HG02970 (cell line): Measurements from ENCODE around the gene CHD2.
"Not testable (repeated sequence)": the region's sequence is repeated elsewhere in the genome, so short reads cannot be mapped to it uniquely, and the experiment has no call there.

Experiments
- ATAC-seq: cut with Tn5 transposase; IDR thresholded peaks from one replicate; pipeline ENCODE4 v1.9.1; 2021; ENCODE audit warnings: mild to moderate bottlenecking, moderate library complexity, moderate number of reproducible peaks; ENCODE audit not compliant: unreplicated experiment, low FRiP score

The CHD2 gene

DNA sequence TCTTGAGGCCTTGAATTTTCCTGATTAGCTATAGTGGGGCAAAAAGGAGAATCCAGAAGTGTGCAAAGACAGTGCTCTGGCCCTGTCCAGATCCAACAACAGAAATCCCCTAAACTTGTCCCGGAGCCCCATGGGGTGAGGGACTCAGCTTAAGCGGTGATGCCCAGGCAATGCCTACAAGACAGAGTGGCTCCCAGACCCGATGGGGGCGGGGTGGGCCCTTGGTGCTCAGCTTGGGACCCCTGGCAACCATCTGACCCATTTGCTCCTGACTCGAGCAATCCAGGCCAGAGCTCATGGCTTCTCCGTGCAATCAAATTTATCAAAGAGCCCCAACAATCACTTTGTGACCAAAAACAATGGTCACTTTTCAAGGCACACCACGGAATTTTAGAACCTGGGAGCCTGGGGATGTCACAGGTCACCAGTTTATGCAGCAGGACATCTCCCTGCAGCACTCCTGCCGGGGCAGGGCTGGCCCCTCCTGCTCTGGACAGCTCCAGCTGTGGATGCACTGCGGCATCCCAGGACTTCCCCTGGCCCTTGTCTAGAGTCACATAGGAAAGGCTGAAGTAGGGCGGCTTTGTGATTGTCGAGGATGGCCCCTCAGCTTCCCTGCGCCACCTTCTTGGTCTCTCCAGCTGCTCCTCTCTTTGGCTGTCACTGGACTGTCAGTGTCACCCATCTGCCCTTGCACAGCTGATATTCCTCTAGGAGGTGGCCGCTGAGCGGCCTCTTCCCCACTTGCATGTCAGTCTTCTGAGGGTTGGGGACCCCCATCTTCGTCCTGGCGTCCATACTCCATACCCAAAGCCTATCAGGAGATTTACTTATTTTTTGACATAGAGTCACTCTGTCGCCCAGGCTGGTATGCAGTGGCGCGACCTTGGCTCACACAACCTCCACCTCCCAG is 160.5 kb downstream of the CHD2 start:
- no peak for ATAC-seq

DNA sequence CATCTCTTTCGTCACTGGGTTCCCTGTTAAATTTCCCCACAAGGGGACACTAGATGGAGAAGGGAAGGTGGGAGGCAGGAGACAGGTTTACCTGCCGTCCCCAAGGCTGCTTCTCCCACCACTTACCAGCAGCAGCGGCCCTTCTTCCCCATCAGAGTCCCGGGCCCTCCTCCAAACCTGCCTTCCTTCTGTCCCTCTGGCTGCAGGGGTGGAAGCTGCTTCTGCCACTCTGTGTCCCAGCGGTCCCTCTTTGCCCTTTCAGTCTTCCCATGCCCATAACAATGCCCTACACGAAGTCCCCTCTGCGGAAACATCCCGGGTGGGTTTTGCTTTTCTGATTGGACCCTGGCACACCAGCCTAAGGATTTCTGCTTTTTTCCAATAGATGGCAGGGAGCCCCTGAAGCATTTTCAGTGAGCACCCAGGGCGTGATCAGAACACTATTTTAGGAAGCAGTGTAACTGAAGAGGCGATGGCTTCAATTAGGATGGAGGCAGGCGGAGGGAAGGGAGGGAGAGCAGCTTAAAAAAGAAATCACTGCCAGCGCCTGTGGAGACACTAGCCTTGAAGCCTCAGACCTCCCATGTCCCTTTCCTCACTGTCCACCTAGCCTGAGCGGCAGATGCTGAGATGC is 162.6 kb downstream of the CHD2 start:
- ATAC-seq, result not testable (repeated sequence)

- ATAC-seq, result no peak
Observed at GRCh38 chr15:93063262-93063671, 163.1 kb downstream of the CHD2 start.

GRCh38 chr15:93063796-93064690 is 163.9 kb downstream of the CHD2 start:
- no peak for ATAC-seq

- no peak for ATAC-seq
Observed at GRCh38 chr15:93065641-93066045, 165.5 kb downstream of the CHD2 start.

GRCh38 chr15:93066224-93066681 is 166.1 kb downstream of the CHD2 start:
- no peak for ATAC-seq

DNA sequence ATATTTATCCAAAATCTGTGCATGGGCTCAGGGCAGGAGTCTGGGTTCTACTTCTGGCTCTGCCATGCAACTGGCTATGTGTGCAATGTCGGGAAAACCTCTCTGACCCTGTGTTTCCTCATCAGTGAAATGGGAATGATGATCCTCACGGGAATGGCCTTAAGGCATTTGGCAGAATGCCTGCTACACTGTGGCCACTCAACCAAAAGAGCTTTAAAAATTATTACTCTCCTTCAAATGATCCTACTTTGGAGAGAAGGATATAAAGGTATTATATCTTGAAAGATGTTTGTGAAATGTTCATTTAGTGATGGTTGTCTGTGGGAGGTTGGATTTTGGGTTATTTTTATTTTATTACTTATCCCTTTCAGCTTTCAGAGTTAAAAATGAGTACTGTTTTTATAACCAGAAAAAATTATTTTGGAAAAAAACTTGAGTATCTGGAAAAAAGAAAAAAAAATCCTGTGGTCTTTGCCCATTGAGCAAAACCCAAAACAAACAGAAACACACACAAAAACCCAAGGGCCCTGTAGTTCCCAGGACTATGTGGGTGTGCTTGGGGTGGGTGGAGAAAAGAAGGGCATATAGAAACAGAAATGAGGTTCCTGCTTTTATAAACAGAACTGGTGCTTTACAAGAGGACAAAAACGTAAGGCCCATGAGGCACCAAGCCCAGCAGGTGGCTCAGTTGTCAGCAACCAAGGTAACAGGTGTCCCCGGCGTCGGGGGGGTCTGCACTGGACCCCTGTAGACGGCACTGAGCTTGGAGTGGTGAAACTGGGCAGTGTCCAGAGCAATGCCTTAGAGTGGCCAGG is 166.9 kb downstream of the CHD2 start:
- no peak for ATAC-seq

DNA sequence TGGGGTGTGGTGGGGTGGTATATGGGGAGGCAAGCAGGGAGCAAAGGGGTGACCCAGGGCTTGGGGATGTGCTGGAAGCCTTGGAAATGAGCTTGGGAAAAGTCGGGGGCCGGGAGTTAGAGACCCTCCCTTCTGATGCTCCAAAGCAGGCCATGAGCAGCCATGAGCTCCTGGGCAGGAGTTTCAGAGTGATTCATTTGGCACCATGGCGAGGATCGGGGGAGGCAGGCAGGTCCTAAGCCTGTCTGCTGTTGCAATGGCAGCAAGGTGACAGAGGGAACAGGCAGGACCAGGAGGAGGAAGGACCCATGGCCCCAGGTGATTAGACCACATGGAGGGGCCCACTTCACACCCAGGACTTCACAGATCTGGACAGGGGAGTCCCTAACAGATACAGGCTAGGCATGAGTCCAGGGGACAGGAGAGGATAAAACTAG is 167.5 kb downstream of the CHD2 start:
- ATAC-seq, result no peak

DNA sequence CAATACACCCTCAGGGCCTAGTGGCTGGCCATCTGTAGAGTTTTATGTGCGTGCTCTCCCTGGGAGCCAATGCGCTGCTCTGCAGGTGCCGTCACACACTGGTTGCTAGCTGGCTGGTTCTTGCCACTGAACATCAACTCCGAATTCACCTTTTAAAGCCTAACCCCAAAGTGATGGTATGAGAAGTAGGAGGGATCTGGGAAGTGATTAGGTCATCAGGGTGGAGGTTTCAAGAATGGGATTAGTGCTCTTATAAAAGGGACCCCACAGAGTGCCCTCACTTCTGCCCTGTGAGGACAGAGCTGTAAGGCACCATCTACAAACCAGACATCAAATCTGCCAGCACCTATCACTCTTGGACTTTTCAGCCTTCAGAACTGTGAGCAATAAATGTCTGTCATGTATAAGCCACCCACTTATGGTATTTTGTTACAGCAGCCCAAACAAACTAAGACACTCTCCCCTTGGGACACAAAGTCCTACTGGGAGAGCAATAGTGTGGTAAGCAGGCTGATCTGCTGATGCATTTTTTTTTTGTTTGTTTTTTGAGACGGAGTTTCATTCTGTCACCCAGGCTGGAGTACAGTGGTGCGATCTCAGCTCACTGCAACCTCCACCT is 168.6 kb downstream of the CHD2 start:
- no peak for ATAC-seq

GRCh38 chr15:93070132-93070531 is 170.0 kb downstream of the CHD2 start:
- ATAC-seq, result no peak

DNA sequence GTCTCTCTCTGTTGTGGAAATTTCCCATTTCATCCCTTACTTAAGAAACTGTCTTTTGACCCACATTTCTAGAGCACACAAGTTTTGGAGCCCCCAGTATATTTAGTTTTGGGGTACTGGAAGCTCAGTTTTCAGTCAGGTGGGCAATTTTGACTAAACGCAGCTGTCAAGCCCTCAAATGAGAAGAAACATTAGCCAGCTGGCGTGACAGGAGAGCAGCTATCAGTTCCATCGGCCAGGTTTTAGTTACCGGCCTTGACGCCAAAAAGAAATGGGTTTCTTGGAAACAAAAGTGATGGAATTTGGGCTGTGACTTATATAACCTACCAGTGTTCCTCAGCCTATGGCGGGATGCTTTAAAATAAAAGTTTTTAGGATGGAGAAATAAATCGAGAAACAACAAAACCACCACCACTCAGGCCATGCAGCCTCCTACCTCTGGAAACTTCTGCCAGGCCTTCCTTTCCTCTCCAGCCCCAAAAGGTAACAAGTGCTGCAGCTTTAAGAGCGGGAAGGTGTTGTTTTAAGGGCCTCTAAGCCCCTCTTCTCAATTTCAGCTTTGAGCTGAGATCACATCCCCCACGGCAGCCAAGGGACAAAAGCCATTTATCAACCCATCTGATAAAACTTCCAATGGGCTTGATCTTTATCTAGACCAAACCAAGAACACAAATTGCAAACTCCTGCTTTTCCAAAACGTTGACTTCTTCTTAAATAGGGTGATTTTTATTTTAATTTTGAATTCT is 170.6 kb downstream of the CHD2 start:
- ATAC-seq, result no peak

DNA sequence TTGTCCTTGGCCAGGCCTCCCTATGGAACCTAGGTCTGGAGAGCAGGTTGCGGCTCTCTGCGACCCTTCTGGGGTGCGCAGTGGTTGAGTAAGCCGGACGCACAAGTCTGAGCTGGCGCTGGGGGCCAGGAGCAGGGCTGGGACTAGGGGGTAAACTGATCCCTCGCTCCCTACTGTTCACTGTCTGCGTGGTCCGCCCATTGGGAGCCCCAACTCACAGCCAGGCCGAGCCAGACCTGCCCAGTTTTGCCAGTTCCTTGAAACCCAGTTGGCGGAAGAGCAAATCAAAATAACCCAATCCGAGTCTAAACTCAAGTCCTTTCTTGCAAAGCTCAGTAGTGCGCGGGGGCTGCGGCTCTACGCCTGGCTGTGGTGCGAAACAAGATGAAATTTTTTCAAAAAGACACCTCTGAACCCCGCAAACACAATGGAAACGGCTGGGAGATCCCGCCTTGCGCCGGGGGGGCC is 171.4 kb downstream of the CHD2 start:
- ATAC-seq, result no peak

GRCh38 chr15:93072011-93072410 is 171.9 kb downstream of the CHD2 start:
- no peak for ATAC-seq

DNA sequence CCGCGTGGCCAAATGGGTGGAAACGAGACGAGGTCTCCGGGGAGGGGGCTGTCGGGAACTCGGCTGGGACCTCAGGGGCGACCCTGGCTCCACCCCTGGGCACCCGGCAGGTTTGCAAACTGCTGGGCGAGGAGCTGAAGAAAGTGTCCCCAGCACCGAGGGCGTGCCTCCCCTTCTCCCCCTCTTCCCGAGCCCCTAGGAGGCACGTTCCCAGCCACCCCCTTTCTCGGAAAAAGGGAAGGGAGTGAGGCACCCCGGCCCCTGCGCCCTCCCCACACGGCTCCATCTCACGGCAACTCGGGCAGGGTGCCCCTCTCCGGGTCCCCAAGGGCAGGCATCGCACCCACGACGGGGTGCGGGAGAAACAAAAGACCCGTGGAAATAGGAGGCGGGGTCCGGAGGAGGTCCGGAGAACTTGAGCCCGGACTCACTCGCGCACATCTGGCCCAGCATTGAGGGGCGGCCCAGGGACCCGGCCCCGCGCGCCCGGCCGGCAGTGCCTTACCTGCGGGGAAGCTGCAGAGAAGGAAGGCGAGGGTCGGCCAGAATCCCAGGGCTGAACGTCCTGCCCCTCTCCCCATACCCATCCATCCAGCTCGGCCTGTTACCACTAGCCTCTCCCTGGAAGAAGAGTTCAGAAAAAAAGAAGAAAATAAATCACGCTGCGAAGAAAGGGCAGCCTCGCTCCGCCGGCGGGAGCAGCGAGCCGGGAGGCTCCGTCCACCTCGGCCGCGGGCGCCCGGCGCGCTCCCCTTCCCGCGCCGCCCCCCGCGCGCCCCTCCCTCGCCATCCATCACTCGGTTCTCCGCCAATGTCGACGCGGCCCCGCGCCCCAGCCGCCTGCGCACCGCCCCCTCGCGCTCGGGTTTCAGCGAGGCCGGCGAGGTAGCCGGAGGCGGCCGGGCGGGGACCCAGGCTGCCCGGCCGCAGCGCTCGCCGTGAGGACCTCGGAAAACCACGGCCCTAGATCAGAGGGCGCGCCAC is 172.6 kb downstream of the CHD2 start:
- ATAC-seq, result no peak

DNA sequence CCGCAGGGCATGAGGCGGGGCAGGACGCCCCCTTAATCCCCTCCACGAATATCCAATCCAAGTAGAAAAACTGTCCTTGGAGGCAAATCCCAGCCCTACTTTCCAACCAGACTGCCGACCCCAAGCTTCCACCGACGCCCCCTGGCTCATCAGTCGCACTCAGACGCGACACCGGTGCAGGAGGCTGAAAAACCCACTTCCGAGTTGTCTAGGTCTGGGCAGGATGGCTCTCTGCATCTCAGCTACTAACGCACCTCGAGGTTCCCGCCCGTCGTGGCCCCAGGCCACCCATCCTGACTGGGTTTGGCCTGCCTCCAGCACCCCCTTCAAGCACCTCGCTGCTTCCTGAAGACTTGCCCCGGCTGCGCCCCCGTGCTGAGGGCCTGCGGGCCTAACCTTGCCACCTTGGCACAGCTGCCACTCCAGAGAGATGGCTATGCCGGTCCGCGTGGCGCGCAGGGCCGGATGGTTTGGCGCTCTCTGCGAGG is 173.4 kb downstream of the CHD2 start:
- no peak for ATAC-seq

GRCh38 chr15:93074599-93074998 is 174.5 kb downstream of the CHD2 start:
- ATAC-seq, result no peak

- ATAC-seq, result no peak
Observed at GRCh38 chr15:93076217-93076616, 176.1 kb downstream of the CHD2 start.
